ENCODE measurements around the gene PSAP.

The PSAP gene

GRCh38 chr10:71799608-71800453 is 51.2 kb downstream of the PSAP start:
- intact Hi-C loops (cut with DNase I): no loop called here
- DNase-seq: peak in 3 of 10 donors; percentile 27 to 59 (median 29)

DNA sequence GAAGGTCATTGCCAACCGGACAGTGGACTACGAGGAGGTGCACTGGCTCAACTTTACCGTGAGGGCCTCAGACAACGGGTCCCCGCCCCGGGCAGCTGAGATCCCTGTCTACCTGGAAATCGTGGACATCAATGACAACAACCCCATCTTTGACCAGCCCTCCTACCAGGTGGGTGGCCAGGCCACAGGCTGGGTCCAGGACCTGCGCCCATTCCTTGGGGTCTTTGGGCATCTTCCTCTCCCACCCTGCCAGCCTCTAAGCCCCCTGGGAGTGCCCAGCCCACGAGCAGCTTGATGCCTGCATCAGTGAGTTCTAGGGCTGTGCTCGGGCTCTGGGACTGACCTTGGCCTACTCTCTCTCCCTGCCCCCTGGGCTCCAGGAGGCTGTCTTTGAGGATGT is 51.9 kb downstream of the PSAP start:
- peak in 3 of 10 donors; percentile 48 to 75 (median 58) for DNase-seq
- intact Hi-C loops (cut with DNase I): no loop called here

GRCh38 chr10:71798308-71798624 is 52.8 kb downstream of the PSAP start:
- intact Hi-C loops (cut with DNase I): no loop called here
- DNase-seq: peak in 2 of 10 donors; percentile 39 to 70

- peak in 2 of 10 donors; percentile 70 to 78 for DNase-seq
- intact Hi-C loops (cut with DNase I): no loop called here
Observed at GRCh38 chr10:71797533-71798307, 53.3 kb downstream of the PSAP start.

DNA sequence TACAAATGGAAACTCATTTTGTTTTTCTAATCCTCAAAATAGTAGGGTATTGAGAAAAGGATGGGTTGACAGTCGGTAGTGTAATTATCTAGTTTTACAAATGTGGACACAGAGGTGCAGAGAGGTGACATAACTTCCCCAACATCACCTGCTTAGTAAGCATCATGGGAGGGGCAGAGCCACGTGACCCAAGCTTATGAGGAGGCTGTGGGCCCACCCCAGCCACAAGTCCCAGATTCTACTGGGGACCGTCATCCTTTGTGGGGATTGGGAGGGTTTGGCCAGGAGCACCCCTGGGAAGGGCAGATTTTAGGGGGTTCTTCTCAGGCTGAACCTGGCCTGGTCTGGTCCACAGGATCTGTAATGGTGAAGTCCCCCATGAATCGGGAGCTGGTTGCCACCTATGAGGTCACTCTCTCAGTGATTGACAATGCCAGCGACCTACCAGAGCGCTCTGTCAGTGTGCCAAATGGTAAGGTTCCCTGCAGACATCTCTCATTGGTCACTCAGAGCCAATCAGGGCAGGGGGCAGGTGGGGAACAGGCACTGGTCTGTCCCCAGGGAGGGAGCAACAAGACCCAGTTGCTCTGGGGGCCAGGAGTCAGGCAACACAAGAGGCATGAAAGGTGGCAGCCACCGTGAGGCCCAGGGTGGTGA is 54.2 kb downstream of the PSAP start:
- intact Hi-C loops (cut with DNase I): no loop called here
- peak in 2 of 10 donors; percentile 37 to 57 for DNase-seq

DNA sequence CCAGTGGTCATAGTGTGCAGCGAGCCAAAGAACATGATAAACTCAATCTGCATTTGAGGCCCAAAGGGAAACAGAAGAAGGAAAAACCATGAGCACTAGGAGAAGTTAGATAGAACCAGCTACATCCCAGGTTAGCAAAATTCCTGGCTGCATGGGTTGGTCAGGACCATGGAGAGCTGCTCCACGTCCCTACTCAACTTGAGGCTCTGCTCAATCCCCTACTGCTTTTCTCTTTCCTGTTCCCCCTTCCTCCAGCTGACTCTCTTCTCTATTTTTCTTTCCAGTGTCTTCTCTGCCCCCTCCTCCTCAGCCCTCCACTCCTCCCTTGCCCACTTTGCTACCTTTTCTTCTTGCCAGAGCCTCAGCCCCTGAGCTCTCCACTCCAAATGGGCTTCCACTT is 55.8 kb downstream of the PSAP start:
- peak in 1 of 10 donors; percentile 14 for DNase-seq
- intact Hi-C loops (cut with DNase I): no loop called here

GRCh38 chr10:71790749-71791440 is 60.2 kb downstream of the PSAP start:
- peak in 1 of 10 donors; percentile 75 for DNase-seq
- intact Hi-C loops (cut with DNase I): no loop called here

DNA sequence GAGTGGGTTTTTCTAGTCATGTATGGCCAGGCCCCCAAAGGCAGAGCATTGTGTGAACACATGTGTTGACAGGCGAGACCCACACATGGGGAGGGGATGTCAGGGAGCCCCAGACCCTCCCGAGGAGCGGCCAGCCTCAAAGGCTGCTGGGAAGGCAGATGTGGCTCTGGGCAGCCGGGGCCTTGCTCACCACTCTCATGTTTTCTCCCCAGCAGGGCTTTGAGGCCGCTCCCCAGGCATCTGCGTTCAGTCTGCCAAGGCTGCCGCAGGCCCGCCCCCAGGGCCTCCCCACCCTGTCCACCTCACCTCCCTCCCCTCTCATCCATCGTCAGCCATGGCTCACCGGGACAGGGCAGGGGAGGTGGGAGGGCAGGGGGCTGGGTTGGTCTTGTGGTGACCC is 61.2 kb downstream of the PSAP start:
- intact Hi-C loops (cut with DNase I): no loop called here
- DNase-seq: peak in 1 of 10 donors; percentile 59

DNA sequence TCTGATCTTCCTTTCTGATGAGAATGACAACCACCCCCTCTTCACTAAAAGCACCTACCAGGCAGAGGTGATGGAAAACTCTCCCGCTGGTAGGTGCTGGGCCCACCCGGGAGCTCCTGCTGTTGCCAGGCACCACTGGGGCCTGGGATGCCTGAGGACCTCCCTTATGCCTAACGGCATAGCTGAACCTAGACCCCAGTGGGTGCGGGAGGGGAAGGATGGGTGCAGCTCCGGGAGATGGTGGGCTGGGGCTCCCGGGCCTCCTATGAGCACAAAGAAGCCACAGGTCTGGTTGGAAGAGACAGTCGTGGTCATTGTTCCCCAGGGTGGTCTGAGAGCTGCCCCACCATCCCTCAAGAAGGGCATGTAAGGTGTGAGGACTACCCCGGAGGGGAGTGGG is 62.1 kb downstream of the PSAP start:
- intact Hi-C loops (cut with DNase I): no loop called here
- DNase-seq: peak in 1 of 10 donors; percentile 57

DNA sequence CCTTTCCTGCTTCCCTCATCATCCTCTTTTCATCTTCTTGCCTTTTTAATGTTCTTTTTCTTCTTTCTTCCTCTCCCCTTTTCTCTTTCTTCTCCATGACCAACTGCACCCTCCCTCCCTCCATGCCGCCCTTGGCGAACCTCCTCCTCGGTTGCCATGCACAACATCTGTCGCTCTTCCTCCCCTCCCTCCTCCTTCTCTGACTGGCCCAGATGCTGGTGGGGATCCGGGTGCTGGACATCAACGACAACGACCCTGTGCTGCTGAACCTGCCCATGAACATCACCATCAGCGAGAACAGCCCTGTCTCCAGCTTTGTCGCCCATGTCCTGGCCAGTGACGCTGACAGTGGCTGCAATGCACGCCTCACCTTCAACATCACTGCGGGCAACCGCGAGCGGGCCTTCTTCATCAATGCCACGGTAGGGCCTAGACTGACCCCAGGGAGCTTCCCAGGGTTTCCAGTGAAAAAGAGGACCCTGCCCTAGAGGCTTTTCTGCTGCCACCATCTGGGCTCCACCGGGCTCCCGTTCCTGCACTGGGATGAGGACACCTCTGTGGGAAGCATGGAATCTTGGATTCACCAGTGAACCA is 66.3 kb downstream of the PSAP start:
- intact Hi-C loops (cut with DNase I): no loop called here

GRCh38 chr10:71783917-71784678 is 67.0 kb downstream of the PSAP start:
- peak in 3 of 10 donors; percentile 16 to 81 (median 45) for DNase-seq

More for the DNA sequence above, 66.3 kb downstream of the PSAP start:
- peak in 3 of 10 donors; percentile 47 to 67 (median 65) for DNase-seq

GRCh38 chr10:71782917-71783490 is 68.0 kb downstream of the PSAP start:
- intact Hi-C loops (cut with DNase I): no loop called here
- peak in 2 of 10 donors; percentile 36 to 50 for DNase-seq

More at GRCh38 chr10:71783917-71784678, 67.0 kb downstream of the PSAP start:
- intact Hi-C loops (cut with DNase I): no loop called here

DNA sequence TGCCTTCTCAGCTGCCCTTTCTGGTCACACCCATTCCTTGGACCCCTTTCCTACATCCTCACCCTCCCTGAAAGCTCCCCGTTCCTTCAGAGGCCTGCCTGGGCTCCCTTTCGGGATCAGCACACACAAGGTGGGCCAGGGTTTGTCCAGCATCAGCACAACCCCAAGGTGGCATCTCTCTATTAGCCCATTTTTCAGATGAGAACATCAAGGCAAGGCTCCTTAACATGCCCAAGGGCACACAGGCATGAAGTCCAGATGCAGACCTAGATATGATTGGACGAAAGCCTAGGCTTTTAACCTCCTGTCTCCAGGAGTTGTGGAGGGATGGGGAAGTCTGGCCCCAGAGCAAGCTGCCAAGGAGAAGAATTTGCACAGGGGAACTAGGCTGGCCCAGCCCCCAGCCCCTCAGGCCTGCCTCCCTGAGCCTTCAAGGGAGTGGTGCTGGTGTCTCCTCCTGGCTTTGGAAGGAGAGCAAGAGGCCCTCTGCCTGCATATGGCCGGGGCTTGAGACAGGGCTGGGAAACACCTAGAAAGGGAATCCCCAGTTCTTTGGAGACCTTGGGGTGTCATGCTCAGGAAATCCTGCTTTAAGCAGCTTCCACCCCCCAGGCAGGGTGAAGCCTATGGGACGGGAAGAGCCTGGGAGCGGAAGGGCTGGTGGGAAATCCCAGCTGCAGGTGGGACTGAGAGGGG is 68.7 kb downstream of the PSAP start:
- peak in 2 of 10 donors; percentile 25 to 27 for DNase-seq
- intact Hi-C loops (cut with DNase I): no loop called here

DNA sequence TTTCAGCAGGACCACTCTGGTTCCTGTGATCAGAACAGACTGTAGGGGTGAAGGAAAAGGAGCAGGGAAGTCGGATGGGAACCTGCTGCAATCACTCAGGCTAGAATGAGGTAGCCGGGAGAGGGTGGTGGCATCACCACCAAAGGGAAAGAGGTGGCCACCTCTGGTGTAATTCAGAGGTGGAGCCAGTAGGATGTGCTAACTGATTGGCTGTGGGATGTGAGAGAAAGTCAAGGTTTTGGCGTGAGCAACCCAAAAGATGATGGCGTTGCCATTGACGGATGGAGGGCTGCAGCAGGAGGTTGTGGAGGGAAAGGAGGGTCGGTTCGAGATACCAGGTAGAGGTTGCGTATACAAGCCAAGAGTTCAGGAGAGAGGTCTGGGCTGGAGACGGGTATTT is 70.3 kb downstream of the PSAP start:
- intact Hi-C loops (cut with DNase I): no loop called here
- DNase-seq: peak in 3 of 10 donors; percentile 2 to 43 (median 10)

DNA sequence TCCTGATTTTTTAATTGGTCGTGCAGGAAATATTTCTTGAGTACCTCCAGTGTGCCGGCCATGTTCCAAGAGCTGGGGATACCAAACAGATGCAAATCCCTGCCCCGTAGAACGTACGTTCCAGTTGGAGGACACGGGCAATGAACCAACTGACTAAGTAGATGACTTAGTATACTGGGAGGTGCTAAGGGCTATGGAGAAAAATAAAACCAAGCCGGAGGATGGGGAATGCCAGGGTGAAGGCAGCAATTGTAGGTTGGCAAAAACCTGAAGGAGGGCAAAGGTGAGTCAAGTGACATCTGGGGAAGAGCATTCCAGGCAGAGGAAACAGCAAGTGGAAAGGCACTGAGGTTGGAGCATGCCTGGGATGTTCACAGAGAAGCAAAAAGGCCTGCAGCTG is 70.9 kb downstream of the PSAP start:
- peak in 3 of 10 donors; percentile 7 to 37 (median 23) for DNase-seq
- intact Hi-C loops (cut with DNase I): no loop called here

DNA sequence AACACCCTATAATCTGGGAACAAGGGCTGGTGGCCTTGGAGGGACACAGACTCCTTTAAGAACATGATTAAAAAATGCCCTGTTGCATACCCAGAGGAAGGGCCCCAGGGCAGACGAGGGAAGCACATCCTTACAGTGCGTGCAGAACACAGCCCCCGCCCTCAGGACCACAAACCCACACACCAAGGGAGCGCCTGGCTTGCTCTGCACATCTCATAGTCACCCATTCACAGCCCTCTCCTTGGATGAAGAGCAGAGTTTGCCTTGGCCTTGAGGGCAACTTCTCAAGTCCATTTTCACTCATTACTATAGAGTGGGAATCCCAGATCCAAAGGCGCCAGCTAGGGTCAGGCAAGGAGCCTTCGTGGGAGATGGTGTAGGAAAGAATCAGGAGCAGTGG is 71.4 kb downstream of the PSAP start:
- no peak for DNase-seq
- intact Hi-C loops (cut with DNase I): no loop called here

DNA sequence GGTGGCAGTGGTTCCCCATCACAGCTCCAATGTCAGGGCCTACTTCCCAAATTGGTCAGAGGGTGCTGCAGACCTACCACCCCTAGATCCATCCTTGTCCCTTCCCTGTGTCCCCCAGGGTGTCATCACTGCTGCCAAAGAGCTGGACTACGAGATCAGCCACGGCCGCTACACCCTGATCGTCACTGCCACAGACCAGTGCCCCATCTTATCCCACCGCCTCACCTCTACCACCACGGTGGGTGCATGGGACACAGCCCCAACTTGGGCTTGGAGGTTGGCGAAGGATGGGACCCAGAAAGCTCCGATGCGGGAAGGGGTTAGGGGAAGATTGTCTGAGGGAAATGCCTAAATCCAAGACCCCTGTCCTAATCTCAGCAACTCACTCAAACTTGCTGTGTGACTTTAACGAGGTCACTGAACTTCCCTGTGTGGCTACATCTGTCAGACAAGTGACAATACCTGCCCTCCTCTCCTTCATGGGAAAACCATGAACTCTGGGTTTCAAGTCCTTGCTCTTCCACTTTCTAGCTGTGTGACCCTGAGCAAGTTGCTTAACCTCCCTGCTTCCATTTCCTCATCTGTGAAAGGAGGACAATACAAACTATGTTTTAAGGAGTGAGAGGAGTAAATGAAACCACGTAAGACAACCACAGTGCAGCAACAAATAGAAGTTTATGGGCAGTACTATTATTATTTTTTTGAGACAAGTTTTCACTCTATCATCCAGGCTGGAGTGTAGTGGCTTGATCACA is 72.8 kb downstream of the PSAP start:
- intact Hi-C loops (cut with DNase I): no loop called here
- peak in 2 of 10 donors; percentile 37 to 40 for DNase-seq
